Stimulated activated CD4-positive, alpha-beta T cell treated with anti-CD3 and anti-CD28 coated beads, Interleukin-4, amount 100 ng/mL, for 24 hours (primary cell): Measurements from ENCODE around the gene PPP5C.
A peak's percentile ranks its signal among the peaks of the same experiment; 100 is the strongest.
"Not testable (repeated sequence)": the region's sequence is repeated elsewhere in the genome, so short reads cannot be mapped to it uniquely, and the experiment has no call there.

Experiments used
- DNase-seq: peaks from one replicate; pipeline ENCODE4 v3.0.0-alpha.2; 2020

The PPP5C gene

GRCh38 chr19:46346821-46347571, at the start of gene PPP5C:
Gene PPP5C (plus strand): TSS chr19:46347087. CDS start chr19:46347097, 10 bp downstream.
- DNase-seq = peak; percentile 90

GRCh38 chr19:46297700-46298478, 49.0 kb upstream of the PPP5C start:
- no peak for DNase-seq

GRCh38 chr19:46298479-46299003, 48.3 kb upstream of the PPP5C start:
- DNase-seq = no peak

GRCh38 chr19:46299004-46299509, 47.8 kb upstream of the PPP5C start:
- DNase-seq = no peak

- no peak for DNase-seq
Measured at GRCh38 chr19:46299695-46300094, 47.2 kb upstream of the PPP5C start.

GRCh38 chr19:46303322-46303690, 43.6 kb upstream of the PPP5C start:
- no peak for DNase-seq

GRCh38 chr19:46303691-46304397, 43.0 kb upstream of the PPP5C start:
- DNase-seq = no peak

- no peak for DNase-seq
Measured at GRCh38 chr19:46306501-46306900, 40.4 kb upstream of the PPP5C start.

GRCh38 chr19:46308510-46308909, 38.4 kb upstream of the PPP5C start:
- no peak for DNase-seq

GRCh38 chr19:46309056-46309455, 37.8 kb upstream of the PPP5C start:
- no peak for DNase-seq

GRCh38 chr19:46311444-46311843, 35.4 kb upstream of the PPP5C start:
- no peak for DNase-seq

GRCh38 chr19:46313540-46314469, 33.1 kb upstream of the PPP5C start:
- not testable (repeated sequence) for DNase-seq

- DNase-seq = no peak
Measured at GRCh38 chr19:46317339-46317738, 29.5 kb upstream of the PPP5C start.

GRCh38 chr19:46319613-46320012, 27.3 kb upstream of the PPP5C start:
- DNase-seq = no peak

- DNase-seq = no peak
Measured at GRCh38 chr19:46320559-46320958, 26.3 kb upstream of the PPP5C start.

- no peak for DNase-seq
Measured at GRCh38 chr19:46321653-46322052, 25.2 kb upstream of the PPP5C start.

GRCh38 chr19:46323227-46323626, 23.7 kb upstream of the PPP5C start:
- not testable (repeated sequence) for DNase-seq

- no peak for DNase-seq
Measured at GRCh38 chr19:46324277-46324676, 22.6 kb upstream of the PPP5C start.

GRCh38 chr19:46326608-46327007, 20.3 kb upstream of the PPP5C start:
- no peak for DNase-seq

GRCh38 chr19:46328079-46328478, 18.8 kb upstream of the PPP5C start:
- DNase-seq = no peak

- no peak for DNase-seq
Measured at GRCh38 chr19:46330319-46330918, 16.5 kb upstream of the PPP5C start.

GRCh38 chr19:46337487-46337886, 9.4 kb upstream of the PPP5C start:
- no peak for DNase-seq
